Mesothelial cell of epicardium (in vitro differentiated cells): Measurements from ENCODE around the gene LMBR1. TPM values are rescaled to one million over a fixed set of nuclear protein-coding genes. Genes with fewer than 3 reads are reported as not detected.
A peak's percentile ranks its signal among the peaks of the same experiment; 100 is the strongest.
"Not testable (repeated sequence)": the region's sequence is repeated elsewhere in the genome, so short reads cannot be mapped to it uniquely, and the experiment has no call there.

Source experiments
- DNase-seq, 2 experiments: peaks; one replicate each; pipeline ENCODE4 v3.0.0; 2021; ENCODE audit warnings: low spot score in 2 of 2; ENCODE audit not compliant: unreplicated experiment in 2 of 2
- H3K27ac Mint-ChIP-seq: 2 replicates; pipeline ENCODE4 v1.8.0; 2021; ENCODE audit warnings: mixed read lengths
- H3K27me3 Mint-ChIP-seq: 2 replicates; pipeline ENCODE4 v1.8.0; 2021; ENCODE audit warnings: low read depth, mixed read lengths
- H3K36me3 Mint-ChIP-seq: 2 replicates; pipeline ENCODE4 v1.8.0; 2021; ENCODE audit warnings: mixed read lengths
- H3K4me1 Mint-ChIP-seq: 2 replicates; pipeline ENCODE4 v1.8.0; 2021; ENCODE audit warnings: mixed read lengths
- H3K4me3 Mint-ChIP-seq: 2 replicates; pipeline ENCODE4 v1.8.0; 2021; ENCODE audit warnings: mild to moderate bottlenecking, moderate library complexity, mixed read lengths
- H3K9me3 Mint-ChIP-seq: 2 replicates; pipeline ENCODE4 v1.8.0; 2021; ENCODE audit warnings: mixed read lengths
- CTCF ChIP-seq: fragments of 200-600 bp; sonication (generic); IDR thresholded peaks from one replicate; pipeline ENCODE4 v1.5.0; 2021; ENCODE audit warnings: antibody characterized with exemption; ENCODE audit not compliant: unreplicated experiment
- total RNA-seq: library from RNA; stranded (reverse); gene quantifications from 3 replicates; pipeline ENCODE4 v1.2.1, GENCODE V29; 2021

The LMBR1 gene
- total RNA-seq, 1 donor from 2014 or later = 69.3 TPM

GRCh38 chr7:156820445-156821063, 72.4 kb downstream of the LMBR1 start:
- peaks cover 9% of the 10 kb centered on the region for H3K36me3 Mint-ChIP-seq
- no peak for DNase-seq
- peak; percentile 28 for TF ChIP-seq CTCF
- no peaks in the 10 kb centered on the region for H3K27me3 Mint-ChIP-seq
- H3K4me3 Mint-ChIP-seq = no peak overlapping the region
- H3K27ac Mint-ChIP-seq = no peak overlapping the region
- H3K4me1 Mint-ChIP-seq = peaks cover 2% of the 10 kb centered on the region
- no peaks in the 10 kb centered on the region for H3K9me3 Mint-ChIP-seq

DNA sequence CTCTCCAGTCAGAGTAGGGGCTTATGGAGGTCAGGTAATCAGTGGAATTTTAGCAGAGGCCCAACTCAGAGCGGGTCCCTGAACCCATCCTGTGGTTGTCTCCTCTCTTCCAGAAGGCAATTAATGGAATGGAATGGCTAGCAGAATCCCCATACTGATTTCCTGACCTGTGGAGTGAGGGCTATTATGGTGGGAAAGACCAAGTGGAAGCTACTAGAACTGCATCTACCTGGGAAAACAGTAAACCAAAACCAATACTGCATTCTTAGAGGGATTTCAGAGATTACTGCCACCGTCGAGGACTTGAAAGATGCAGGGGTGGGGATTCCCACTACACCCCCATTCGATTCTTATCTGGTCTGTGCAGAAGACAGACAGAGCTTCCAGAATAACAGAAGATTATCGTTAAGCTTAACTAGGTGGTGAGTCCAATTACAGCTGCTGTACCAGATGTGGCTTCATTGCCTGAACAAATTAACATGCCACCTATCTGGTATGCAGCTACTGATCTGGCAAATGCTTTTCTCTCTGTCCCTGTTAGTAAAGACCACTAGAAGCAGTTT, 73.2 kb downstream of the LMBR1 start:
- H3K27me3 Mint-ChIP-seq = no peaks in the 10 kb centered on the region
- H3K4me1 Mint-ChIP-seq = peaks cover 2% of the 10 kb centered on the region
- no peak overlapping the region for H3K27ac Mint-ChIP-seq
- peaks cover 9% of the 10 kb centered on the region for H3K36me3 Mint-ChIP-seq
- no peak overlapping the region for H3K4me3 Mint-ChIP-seq
- no peaks in the 10 kb centered on the region for H3K9me3 Mint-ChIP-seq
- no peak for TF ChIP-seq CTCF
- no peak for DNase-seq

GRCh38 chr7:156818133-156818532, 74.8 kb downstream of the LMBR1 start:
- Mint-ChIP-seq H3K27me3 (no peaks in the 10 kb centered on the region), H3K4me3 (no peak overlapping the region), H3K9me3 (no peaks in the 10 kb centered on the region)

GRCh38 chr7:156816943-156817572, 75.9 kb downstream of the LMBR1 start:
- H3K27ac Mint-ChIP-seq = no peak overlapping the region
- DNase-seq = no peak
- H3K9me3 Mint-ChIP-seq = no peaks in the 10 kb centered on the region
- no peak overlapping the region for H3K4me3 Mint-ChIP-seq
- H3K4me1 Mint-ChIP-seq = peaks cover 2% of the 10 kb centered on the region
- no peaks in the 10 kb centered on the region for H3K27me3 Mint-ChIP-seq
- TF ChIP-seq CTCF = peak; percentile 28
- peaks cover 12% of the 10 kb centered on the region for H3K36me3 Mint-ChIP-seq

More at GRCh38 chr7:156818133-156818532, 74.8 kb downstream of the LMBR1 start:
- no peak for DNase-seq
- H3K36me3 Mint-ChIP-seq = peaks cover 11% of the 10 kb centered on the region
- no peak for TF ChIP-seq CTCF
- H3K4me1 Mint-ChIP-seq = peaks cover 2% of the 10 kb centered on the region
- H3K27ac Mint-ChIP-seq = no peak overlapping the region

DNA sequence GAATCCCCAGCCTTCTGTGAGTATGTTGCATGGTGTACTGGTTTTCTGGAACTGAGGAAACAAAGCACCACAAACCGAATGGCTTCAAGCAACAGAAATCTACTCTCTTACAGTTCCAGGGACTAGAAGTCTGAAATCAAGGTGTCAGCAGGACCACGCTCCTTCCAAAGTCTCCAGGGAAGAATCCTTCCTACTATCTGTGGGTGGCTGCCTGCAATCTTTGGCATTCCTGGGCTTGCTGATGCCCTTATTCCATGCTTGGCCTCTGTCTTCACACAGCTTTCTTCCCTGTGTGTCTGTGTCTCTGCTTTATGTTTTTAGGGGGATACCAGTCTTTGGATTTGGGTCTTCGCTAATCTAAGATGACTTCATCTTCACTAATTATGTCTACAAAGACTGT, 81.3 kb downstream of the LMBR1 start:
- Mint-ChIP-seq H3K36me3 (peaks cover 10% of the 10 kb centered on the region), H3K4me3 (no peak overlapping the region), H3K9me3 (no peaks in the 10 kb centered on the region), H3K4me1 (no peaks in the 10 kb centered on the region), H3K27ac (no peak overlapping the region), H3K27me3 (no peaks in the 10 kb centered on the region)
- DNase-seq = no peak
- TF ChIP-seq CTCF = no peak

GRCh38 chr7:156803656-156804055, 89.3 kb downstream of the LMBR1 start:
- H3K4me3 Mint-ChIP-seq, DNase-seq, H3K4me1 Mint-ChIP-seq, H3K27ac Mint-ChIP-seq, H3K9me3 Mint-ChIP-seq, H3K27me3 Mint-ChIP-seq: not testable (repeated sequence)
- peaks cover 14% of the 10 kb centered on the region for H3K36me3 Mint-ChIP-seq
